K562 (cell line): ENCODE measurements around the gene CHCHD1. TPM values are rescaled to one million over a fixed set of nuclear protein-coding genes. Genes with fewer than 3 reads are reported as not detected.
A peak's percentile ranks its signal among the peaks of the same experiment; 100 is the strongest.

Source experiments
- CBX1 ChIP-seq: sonication (generic); IDR thresholded peaks from 2 replicates; pipeline ENCODE4 v1.6.1; 2016; ENCODE audit warnings: antibody characterized with exemption, low read depth, mild to moderate bottlenecking
- E2F8 ChIP-seq: fragments of 450-650 bp; IDR thresholded peaks from 2 replicates; pipeline ENCODE4 v1.7.1; 2018; ENCODE audit warnings: mild to moderate bottlenecking, low read depth; ENCODE audit not compliant: partially characterized antibody
- HDAC3 ChIP-seq: fragments of 450-650 bp; IDR thresholded peaks from 2 replicates; pipeline ENCODE4 v1.6.1; 2018; ENCODE audit warnings: borderline replicate concordance, mild to moderate bottlenecking, moderate library complexity; ENCODE audit not compliant: partially characterized antibody
- NRF1 ChIP-seq, 2 experiments: fragments of 450-650 bp; IDR thresholded peaks in 1 of 2; conservative IDR thresholded peaks in 1 of 2; 2 replicates each; pipeline ENCODE4 v1.6.1; 2014; ENCODE audit warnings: mild to moderate bottlenecking in 2 of 2
- RFX7 ChIP-seq: fragments of 250-450 bp; sonication (Bioruptor Pico); IDR thresholded peaks from 2 replicates; pipeline ENCODE4 v1.5.1; 2021; ENCODE audit warnings: mild to moderate bottlenecking
- SLC30A9 ChIP-seq: fragments of 250-450 bp; sonication (Bioruptor Pico); IDR thresholded peaks from 2 replicates; pipeline ENCODE4 v1.8.0; 2022; ENCODE audit warnings: mild to moderate bottlenecking, moderate library complexity
- ZC3H8 ChIP-seq: fragments of 450-650 bp; IDR thresholded peaks from 2 replicates; pipeline ENCODE4 v1.6.1; 2017
- ZNF586 ChIP-seq: fragments of 450-650 bp; formaldehyde crosslinking; conservative IDR thresholded peaks from 2 replicates; pipeline ENCODE4 v1.4.0; 2020; ENCODE audit warnings: mild to moderate bottlenecking, moderate library complexity
- ZNF592 ChIP-seq: fragments of 450-650 bp; IDR thresholded peaks from 2 replicates; pipeline ENCODE4 v1.6.1; 2017; ENCODE audit warnings: antibody characterized with exemption, mild to moderate bottlenecking
- polyA plus RNA-seq, 8 experiments: library from polyadenylated mRNA; depleted of rRNA in 4 of 8; stranded (reverse) in 5 of 8; unstranded in 3 of 8; fragments of >200 nt; fragmentation: Nextera tagmentation in 2 of 8; fragmentation: Illumina TruSeq in 1 of 8; extraction: Ambion mirVana in 2 of 8; extraction: Trizol in 1 of 8; gene quantifications; 2 replicates each; pipeline versions ENCODE4 v1.2.1 to v1.2.3, GENCODE V29; 2011 to 2014; ENCODE audit warnings: inconsistent platforms in 1 of 8, missing spikeins in 1 of 8
- total RNA-seq, 7 experiments: library from RNA; depleted of rRNA in 6 of 7; stranded (reverse); fragments of >200 nt in 6 of 7; fragmentation: Illumina TruSeq in 2 of 7; extraction: Trizol in 2 of 7; gene quantifications; 2 replicates each; pipeline versions ENCODE4 v1.2.1 to v1.2.3, GENCODE V29; 2011 to 2021; ENCODE audit warnings: low replicate concordance in 1 of 7
- TF ChIP-seq, protein P1 (sequence below): fragments of 200-800 bp; sonication (Bioruptor generic); IDR thresholded peaks from 2 replicates; pipeline ENCODE4 v1.6.1; 2016; ENCODE audit warnings: missing genetic modification characterization, missing compliant biosample characterization
- TF ChIP-seq, protein P2 (sequence below): IDR thresholded peaks from 2 replicates; pipeline ENCODE4 v1.6.1; 2016; ENCODE audit warnings: missing genetic modification characterization, missing compliant biosample characterization
- TF ChIP-seq, protein P3 (sequence below): fragments of 450-650 bp; formaldehyde crosslinking; conservative IDR thresholded peaks from 2 replicates; pipeline ENCODE4 v1.4.0; 2022; ENCODE audit warnings: mild to moderate bottlenecking, missing genetic modification characterization

CHCHD1 gene
- total and polyA plus RNA-seq, 9 of the 15 experiments (the other 6 are each of a cell fraction or from before 2014, with no cell fraction given) = 52.9 to 126 (median 83.4) TPM

- TF ChIP-seq, protein P1, sequence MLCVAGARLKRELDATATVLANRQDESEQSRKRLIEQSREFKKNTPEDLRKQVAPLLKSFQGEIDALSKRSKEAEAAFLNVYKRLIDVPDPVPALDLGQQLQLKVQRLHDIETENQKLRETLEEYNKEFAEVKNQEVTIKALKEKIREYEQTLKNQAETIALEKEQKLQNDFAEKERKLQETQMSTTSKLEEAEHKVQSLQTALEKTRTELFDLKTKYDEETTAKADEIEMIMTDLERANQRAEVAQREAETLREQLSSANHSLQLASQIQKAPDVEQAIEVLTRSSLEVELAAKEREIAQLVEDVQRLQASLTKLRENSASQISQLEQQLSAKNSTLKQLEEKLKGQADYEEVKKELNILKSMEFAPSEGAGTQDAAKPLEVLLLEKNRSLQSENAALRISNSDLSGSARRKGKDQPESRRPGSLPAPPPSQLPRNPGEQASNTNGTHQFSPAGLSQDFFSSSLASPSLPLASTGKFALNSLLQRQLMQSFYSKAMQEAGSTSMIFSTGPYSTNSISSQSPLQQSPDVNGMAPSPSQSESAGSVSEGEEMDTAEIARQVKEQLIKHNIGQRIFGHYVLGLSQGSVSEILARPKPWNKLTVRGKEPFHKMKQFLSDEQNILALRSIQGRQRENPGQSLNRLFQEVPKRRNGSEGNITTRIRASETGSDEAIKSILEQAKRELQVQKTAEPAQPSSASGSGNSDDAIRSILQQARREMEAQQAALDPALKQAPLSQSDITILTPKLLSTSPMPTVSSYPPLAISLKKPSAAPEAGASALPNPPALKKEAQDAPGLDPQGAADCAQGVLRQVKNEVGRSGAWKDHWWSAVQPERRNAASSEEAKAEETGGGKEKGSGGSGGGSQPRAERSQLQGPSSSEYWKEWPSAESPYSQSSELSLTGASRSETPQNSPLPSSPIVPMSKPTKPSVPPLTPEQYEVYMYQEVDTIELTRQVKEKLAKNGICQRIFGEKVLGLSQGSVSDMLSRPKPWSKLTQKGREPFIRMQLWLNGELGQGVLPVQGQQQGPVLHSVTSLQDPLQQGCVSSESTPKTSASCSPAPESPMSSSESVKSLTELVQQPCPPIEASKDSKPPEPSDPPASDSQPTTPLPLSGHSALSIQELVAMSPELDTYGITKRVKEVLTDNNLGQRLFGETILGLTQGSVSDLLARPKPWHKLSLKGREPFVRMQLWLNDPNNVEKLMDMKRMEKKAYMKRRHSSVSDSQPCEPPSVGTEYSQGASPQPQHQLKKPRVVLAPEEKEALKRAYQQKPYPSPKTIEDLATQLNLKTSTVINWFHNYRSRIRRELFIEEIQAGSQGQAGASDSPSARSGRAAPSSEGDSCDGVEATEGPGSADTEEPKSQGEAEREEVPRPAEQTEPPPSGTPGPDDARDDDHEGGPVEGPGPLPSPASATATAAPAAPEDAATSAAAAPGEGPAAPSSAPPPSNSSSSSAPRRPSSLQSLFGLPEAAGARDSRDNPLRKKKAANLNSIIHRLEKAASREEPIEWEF (CRISPR knock-in tag) = no peak
- TF ChIP-seq ZNF586 (CRISPR knock-in tag) = no peak
- no peak for TF ChIP-seq ZC3H8
- TF ChIP-seq ZNF592 = 0 out of 2 replicates have a peak, but pooled peaks have one; percentile 12
- peak in 1 of 2 experiments; percentile 59; a peak in 2 of 4 replicates for TF ChIP-seq NRF1 (conservative IDR thresholded peaks at IDR 0.05 in 1 of 2, IDR thresholded peaks at IDR 0.05 in 1 of 2)
- no peak for TF ChIP-seq SLC30A9
- no peak for TF ChIP-seq HDAC3
- no peak for TF ChIP-seq RFX7 (CRISPR knock-in tag)
- 0 out of 2 replicates have a peak, but pooled peaks have one; percentile 39 for TF ChIP-seq CBX1
- TF ChIP-seq, protein P2, sequence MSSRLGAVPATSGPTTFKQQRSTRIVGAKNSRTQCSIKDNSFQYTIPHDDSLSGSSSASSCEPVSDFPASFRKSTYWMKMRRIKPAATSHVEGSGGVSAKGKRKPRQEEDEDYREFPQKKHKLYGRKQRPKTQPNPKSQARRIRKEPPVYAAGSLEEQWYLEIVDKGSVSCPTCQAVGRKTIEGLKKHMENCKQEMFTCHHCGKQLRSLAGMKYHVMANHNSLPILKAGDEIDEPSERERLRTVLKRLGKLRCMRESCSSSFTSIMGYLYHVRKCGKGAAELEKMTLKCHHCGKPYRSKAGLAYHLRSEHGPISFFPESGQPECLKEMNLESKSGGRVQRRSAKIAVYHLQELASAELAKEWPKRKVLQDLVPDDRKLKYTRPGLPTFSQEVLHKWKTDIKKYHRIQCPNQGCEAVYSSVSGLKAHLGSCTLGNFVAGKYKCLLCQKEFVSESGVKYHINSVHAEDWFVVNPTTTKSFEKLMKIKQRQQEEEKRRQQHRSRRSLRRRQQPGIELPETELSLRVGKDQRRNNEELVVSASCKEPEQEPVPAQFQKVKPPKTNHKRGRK = no peak
- TF ChIP-seq, protein P3, sequence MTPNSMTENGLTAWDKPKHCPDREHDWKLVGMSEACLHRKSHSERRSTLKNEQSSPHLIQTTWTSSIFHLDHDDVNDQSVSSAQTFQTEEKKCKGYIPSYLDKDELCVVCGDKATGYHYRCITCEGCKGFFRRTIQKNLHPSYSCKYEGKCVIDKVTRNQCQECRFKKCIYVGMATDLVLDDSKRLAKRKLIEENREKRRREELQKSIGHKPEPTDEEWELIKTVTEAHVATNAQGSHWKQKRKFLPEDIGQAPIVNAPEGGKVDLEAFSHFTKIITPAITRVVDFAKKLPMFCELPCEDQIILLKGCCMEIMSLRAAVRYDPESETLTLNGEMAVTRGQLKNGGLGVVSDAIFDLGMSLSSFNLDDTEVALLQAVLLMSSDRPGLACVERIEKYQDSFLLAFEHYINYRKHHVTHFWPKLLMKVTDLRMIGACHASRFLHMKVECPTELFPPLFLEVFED = peak; percentile 88; the same call in 1 of the 2 replicates
- TF ChIP-seq E2F8 = peak; percentile 93
These were observed 3.4 kb downstream of the CHCHD1 start, which contains the start of gene ZSWIM8 (continued) for GRCh38 chr10:73785211-73785720.
